Iris pigment epithelial cell (primary cell): ENCODE measurements around the gene ZFYVE9.
"Not testable (repeated sequence)": the region's sequence is repeated elsewhere in the genome, so short reads cannot be mapped to it uniquely, and the experiment has no call there.

ENCODE experiments used
- DNase-seq: peaks from one replicate; pipeline ENCODE4 v3.0.0-alpha.2; 2011; ENCODE audit warnings: low read depth

Gene ZFYVE9, protein sequence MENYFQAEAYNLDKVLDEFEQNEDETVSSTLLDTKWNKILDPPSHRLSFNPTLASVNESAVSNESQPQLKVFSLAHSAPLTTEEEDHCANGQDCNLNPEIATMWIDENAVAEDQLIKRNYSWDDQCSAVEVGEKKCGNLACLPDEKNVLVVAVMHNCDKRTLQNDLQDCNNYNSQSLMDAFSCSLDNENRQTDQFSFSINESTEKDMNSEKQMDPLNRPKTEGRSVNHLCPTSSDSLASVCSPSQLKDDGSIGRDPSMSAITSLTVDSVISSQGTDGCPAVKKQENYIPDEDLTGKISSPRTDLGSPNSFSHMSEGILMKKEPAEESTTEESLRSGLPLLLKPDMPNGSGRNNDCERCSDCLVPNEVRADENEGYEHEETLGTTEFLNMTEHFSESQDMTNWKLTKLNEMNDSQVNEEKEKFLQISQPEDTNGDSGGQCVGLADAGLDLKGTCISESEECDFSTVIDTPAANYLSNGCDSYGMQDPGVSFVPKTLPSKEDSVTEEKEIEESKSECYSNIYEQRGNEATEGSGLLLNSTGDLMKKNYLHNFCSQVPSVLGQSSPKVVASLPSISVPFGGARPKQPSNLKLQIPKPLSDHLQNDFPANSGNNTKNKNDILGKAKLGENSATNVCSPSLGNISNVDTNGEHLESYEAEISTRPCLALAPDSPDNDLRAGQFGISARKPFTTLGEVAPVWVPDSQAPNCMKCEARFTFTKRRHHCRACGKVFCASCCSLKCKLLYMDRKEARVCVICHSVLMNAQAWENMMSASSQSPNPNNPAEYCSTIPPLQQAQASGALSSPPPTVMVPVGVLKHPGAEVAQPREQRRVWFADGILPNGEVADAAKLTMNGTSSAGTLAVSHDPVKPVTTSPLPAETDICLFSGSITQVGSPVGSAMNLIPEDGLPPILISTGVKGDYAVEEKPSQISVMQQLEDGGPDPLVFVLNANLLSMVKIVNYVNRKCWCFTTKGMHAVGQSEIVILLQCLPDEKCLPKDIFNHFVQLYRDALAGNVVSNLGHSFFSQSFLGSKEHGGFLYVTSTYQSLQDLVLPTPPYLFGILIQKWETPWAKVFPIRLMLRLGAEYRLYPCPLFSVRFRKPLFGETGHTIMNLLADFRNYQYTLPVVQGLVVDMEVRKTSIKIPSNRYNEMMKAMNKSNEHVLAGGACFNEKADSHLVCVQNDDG (N-terminal part only)

DNA sequence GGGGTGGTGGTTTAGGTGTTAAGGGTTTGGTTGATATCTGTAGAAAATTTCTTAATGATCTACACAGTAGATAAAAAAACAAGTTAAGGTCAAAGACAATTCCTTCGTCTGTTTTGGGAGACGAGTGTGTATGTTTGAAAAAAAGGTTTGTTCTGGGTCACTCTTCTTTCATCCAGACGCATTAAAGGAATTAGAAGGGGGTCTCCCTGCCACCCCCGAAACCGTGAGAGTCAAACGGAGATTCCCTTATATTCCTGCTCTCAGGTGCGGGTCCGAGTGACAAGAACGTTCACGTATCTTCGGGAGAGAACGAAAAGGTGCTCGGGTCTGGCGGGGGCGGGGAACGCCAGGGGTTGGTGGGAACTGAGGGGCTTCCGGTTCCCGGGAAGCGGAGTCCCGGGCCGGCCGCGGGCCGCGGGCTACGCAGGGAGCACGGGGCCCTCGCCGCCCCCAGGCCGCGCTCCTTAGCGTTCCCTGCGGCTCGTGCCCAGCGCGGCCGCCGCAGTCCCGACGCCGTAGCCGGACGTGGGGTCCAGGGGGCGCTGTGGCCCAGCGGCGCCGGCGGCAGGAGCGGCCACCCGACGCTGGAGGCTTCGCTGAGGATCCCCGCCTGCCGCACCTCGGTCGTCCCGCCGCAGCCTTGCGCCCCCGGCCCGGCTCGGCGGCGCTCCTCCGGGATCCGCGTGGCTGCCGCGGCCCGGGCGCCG, at the start of gene ZFYVE9:
TSS of gene ZFYVE9 (plus strand) at position 577 of the 707 bp plus-strand sequence. CDS start 91,118 bp downstream, outside the sequence.
- DNase-seq: peak; percentile 75

DNA sequence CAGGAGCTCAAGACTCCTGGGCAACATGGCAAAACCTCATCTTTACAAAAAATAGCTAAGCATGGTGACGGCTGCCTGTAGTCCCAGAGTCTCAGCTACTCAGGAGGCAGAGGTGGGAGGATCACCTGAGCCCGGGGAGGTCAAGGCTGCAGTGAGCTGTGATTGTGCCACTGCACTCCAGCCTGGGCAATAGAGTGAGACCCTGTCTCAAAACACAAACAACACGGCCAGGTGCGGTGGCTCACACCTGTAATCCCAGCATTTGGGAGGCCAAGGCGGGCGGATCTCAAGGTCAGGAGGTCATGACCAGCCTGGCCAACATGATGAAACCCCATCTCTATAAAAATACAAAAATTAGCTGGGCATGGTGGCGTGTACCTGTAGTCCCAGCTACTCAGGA, 47.6 kb upstream of the ZFYVE9 start:
- not testable (repeated sequence) for DNase-seq

DNA sequence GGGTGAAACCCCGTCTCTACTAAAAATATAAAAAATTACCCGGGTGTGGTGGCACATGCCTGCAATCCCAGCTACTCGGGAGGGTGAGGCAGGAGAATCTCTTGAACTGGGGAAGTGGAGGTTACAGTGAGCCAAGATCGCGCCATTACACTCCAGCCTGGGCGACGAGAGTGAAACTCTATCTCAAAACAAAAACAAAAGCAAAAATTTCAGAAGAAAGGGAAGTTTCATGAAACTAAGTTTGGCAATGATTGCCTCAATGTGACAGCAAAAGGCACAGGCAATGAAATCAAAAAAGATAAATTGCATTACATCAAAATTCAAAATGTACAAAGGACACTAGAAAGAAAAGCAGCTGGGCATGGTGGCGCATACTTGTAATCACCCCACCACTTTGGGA, 45.7 kb upstream of the ZFYVE9 start:
- no peak for DNase-seq

DNA sequence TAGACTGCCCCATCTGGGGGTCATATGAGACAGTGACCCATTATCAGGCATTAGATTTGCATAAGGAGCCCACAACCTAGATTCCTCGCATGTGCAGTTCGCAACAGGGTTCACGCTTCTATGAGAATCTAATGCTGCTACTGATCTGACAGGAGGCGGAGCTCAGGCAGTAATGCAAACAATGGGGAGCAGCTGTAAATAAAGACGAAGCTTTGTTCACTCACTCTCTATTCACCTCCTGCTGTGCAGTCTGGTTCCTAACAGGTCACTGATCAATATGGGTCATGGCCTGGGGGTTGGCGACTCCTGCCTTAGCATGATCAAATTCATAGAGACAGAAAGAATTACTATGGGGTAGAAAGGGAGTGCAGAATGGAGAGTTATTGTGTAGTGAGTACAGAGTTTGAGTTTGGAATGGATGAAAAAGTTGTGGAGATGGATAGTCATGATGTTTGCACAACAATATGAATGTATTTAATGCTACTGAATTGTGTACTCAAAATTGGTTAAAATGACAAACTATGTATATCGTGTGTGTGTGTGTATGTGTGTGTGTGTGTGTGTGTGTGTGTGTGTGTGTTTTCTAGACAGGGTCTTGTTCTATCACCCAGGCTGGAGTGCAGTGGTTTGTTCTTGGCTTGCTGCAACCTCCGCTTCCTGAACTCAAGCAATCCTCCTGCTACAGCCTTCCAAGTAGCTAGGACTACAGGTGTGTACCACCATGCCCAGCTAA, 43.6 kb upstream of the ZFYVE9 start:
- no peak for DNase-seq

DNA sequence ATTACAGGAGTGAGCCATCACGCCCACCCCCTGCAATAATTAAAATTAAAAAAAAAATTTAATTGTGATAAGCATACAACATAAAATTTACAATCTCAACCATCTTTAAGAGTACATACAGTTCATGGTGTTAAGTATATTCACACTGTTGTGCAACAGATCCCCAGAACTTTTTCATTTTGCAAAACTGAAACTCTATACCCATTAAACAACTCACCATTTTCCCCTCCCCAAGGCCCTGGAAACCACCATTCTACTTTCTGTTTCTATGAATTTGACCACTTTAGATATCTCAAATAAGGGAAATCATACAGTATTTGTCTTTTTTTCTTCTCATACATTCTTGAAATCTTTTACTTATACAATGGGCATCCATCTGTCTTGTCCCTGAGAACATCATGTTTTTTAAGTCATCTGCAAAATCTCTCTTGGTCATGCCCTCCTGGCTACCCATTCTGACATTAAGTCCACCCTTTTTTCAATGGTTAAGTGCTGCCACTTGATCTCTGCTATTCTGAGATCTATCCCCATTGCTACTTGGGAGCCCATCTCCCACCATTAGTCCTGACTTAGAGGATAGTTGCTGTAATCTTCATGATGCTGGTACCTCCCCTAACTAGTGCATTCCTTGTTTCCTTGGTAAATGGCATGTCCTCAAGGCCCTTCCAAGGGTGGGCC, 39.4 kb upstream of the ZFYVE9 start:
- peak; percentile 49 for DNase-seq

DNA sequence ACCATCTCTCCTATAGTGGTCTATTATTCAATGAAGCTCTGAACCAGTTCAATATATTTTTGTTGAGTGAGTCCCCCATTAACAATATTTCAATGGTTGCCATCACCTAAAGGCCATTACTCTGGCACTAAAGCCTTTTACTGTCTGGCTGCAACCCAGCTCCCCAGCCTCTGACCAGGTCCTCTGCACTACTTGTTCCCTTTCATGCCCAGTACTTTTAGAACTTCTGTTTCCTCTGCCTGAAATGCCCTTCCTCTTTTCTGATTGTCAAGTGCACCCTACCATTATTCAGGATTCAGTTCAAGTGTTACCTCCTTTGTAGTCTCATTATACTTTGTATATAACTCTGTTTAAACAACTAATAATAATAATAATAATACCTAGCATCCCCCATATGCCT, 30.4 kb upstream of the ZFYVE9 start:
- DNase-seq: no peak

DNA sequence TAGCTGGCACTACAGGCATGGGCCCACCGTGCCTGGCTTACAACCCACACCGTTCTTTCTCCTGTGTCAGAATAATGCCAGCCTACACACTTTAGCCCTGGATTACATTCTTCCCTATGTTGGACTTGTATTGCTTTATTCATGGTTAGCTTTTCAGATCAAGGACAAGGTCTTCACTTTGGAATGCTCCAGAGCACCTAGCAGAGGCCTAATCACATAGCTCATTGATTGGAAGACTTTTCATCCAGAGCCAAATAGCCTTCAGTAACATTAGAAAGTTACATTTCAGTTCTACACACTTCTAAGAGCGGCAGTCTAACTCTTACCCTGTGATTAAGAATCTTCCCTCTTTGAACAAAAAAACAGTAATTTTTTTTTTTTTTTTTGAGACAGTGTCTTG, 29.4 kb upstream of the ZFYVE9 start:
- DNase-seq: no peak

DNA sequence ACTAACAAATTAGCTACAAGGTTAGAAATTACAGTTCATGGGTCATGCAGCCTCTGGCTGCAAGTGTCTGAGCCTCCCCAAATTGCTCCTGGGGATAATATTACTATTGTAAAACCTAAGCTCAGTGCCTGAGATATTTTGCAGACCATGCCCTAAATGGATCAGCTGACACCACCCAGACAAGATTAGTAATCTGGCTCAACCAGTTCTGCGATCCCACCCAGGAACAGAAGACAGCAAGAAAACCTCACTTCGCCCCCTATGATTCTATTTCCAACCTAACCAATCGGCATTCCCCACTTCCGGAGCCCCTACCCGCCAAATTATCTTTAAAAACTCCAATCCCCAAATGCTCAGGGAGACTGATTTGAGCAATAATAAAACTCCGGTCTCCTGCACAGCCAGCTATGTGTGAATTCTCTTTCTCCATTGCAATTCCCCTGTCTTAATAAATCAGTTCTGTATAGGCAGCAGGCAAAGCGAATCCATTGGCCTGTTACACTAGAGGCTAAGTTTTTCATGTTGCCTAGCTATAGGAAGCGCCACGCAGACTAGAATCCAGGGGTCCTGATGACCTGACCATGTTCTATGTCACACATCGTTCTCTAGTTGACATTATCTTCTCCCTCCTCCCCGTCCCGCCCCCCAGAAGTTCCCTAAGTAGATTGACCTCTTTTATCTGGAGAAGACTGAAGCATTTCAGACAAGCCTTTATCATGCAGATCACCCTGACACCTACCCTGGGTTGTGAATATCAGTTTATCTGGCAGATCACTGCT, 22.4 kb upstream of the ZFYVE9 start:
- DNase-seq: no peak

DNA sequence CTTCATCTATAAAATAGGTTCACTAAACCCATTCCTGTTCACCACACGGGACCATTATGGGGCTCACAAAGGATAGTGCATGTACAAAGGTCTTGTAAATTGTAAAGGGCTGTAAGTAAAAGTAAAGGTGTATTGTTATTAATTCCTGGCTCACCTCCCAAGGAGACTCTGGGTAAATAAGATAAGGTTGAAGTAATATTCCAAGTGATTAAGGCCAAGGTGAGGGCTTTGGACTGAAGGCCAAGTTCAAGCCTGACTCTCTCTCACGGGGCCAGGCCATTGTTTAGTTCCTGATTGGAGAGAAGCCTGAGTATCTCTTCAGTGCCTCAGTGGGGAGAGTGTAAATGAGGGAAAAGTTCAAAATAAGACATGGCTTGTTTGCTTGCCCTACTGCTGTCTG, 19.5 kb upstream of the ZFYVE9 start:
- no peak for DNase-seq

DNA sequence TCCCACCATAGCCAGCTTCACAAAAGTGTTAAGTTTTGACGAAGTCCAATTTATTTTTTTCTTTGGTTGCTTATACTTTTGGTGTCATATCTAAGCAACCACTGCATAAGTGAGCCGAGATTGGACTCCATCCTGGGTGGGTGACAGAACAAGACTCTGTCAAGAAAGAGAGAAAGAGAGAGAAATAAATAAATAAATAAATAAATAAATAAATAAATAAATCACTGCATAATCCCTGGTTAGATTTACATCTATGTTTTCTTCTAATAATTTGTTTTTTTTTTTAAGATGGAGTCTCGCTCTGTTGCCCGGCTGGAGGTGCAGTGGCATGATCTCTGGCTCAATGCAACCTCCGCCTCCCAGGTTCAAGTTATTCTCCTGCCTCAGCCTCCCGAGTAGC, 18.3 kb upstream of the ZFYVE9 start:
- DNase-seq: no peak

DNA sequence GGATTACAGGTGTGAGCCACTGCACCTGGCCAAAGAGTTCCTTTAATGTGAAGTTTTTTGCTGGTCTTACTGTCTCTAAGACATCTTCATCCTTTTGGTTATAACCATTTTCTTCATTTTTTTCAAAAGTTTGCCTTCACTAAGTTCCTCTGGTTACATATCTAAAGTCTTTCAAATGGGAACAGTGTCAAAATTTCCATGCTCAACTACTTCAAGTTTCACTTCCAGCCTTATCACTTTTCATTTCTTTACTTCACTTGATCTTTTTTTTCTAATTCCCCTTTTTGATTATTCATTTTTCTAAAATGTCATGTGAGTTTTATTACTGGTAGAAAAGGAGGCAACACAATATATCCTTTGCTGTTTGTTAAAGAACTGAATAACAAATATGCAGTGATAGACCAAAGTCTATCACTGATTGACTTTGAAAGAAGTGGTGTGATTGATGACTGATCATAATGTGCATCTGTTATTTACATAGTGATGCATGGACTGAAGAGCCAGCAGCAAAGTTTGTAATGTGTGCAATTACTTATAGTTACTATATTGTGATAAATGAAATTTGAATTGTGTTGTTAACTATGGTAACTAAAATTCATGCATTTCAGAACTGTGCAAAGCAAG, 16.0 kb upstream of the ZFYVE9 start:
- no peak for DNase-seq

DNA sequence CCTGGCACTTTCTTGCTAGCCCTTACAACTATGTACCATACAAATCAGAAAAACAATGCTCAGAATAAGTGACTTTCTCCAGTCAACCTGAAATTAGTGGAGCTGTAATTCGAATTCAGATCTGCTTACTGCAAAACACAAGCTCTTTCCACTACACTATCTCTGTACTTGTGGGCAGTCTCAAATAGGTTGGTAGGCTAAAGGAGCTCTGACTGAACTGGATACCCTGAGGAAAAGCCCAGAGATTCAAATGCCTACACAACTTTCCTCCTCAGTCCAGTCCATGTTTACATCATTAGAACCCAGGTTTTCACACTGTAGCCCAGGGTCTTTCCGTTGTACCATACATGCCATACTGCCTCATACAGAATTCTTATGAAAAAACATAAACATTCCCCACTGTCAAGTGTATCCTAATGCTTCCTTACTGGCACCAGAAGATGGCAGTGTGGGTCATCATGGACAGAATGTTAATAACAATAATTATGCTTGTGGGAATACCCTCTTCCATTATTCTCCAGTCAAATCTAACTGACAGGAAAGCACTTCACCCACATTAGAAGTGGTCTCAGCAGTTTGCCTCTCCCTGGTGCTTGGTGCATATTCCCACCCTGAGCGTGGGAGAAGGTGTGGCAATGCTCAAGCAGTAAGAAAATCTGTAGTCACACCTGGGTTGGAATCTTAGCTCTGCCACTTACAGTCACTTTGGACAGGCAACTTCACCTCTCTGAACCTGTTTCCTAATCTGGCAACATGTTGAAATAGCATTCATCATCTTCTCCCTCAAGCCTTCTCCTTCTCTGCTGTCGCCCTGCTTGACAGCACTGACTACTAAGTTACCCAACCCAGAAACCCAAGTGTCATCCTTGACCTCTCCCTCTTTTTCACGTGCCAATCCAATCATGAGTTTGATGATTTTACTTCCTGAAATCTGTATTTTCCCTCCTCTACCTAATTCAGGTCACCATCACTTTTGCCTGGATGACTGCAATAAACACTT, 14.4 kb upstream of the ZFYVE9 start:
- DNase-seq: peak; percentile 74

DNA sequence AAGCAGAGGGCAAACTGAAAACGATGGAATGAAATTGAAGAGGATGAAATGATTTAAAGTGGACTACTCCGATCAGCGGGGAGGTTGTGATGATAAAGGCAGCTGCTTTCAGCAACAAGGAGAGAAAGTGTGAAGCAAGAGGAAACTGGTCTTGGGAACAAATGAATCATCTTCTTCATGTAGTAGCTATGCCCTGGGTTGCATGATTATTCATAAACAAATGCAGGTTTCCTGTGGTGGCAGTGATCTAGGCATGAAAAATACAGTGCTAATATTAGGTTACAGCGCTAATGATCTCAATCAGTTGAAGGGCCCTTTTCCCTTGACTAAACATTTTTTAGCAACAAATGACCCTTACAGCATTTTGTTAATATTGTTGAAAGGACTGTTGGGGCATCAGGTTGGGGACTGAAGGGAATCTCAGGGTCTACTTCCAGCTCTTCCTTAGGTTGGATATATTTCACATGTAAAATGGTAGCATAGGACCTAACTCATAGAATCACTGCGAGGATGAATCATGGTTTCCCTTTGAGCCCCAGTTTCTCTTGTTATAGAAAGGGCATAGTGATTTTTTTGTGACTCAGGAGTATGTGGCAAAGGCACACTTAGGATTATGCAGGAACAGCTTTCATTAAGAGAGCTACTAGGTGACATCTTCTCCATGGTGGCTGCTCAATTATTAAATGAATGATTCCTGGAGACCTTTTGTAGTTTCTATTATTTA, 1.9 kb upstream of the ZFYVE9 start:
- DNase-seq: peak; percentile 98

DNA sequence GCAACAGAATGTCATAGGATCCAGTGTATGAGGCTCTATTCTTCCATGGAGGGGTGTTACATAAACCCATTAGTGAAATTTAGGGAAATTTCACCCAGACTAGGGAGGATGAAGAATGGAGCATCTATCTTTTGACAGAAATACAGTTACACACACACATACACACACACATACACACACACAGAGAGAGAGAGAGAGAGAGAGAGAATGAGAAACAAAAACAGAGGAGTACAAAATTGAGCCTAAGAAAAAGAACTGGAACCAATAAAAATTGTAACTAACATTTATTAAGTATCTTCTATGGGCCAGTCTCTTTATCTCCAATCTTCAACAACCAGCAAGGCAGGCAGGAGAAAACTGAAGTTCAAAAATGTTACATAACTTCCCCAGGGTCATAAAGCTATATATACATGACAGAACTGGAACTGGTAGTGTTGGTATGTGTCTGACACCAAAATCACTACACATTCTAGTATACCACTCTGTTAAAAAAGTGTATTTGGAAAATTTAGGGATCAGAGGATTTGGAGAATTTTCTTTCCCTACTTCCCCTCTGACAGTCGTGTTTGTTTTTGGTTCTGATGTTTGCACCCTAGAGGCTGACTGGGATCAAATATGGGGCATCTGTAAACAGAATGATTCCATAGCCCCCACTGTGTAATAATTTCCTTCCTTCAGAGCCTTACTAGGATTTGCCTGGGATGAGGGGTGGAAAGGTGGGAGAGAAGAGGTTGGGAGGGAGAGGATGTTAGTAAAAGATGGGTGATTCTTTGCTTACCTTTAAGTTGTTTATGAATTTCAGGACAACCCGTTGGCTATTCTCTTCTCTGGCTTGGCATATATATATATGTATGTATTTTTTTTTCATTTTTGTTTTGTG, 1.0 kb upstream of the ZFYVE9 start:
- peak; percentile 23 for DNase-seq

DNA sequence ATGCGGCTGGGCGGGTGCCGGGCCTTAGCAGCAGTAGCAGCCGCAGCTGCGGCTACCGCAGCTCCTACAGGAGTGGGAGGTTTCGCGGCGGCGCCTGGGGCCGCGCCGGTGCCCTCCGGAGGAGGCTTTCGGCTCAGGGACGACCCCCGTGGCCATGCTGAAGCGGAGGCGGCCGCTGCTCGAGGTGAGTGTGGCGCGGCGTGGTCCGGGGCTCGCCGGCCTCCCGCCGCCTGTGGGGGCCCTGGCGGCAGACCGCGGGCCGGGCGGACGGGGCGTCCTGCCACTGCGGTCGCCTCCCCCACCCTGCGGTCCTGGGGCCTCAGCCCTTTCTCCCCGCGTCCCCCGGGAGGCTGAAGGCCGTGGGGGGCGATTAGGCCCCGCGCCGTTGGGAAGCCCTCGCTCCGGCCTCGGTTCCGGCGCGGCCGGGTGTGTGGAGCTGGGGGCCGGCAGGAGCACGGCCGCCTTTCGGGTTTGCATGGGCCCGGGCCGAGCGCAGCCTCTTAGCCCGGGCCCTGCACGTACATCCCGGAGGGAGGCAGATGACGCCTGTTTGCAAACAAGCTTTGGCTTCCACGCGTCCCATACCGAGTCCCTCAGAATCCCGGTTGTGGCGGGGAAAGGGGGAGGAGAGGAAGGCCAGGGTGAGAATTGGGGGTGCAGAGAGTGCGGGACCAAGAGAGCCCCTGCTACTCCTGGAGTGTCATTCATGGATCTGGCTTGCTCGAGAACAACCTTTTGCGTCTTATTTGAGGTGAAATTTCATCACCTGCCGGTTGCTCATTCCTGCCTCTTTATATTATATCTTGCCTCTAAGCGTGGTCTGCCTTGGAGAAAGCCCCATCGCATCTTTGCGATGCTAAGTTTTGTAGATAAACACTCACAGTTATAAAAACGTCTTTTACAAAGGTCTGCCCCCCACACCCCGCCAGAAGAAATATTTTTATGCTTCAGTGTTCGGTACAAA, 613 bp downstream of the ZFYVE9 start:
- peak; percentile 62 for DNase-seq
